Measurements from ENCODE around the gene CORIN. TPM values are rescaled to one million over a fixed set of nuclear protein-coding genes. Genes with fewer than 3 reads are reported as not detected.

The CORIN gene
- total and polyA plus RNA-seq, 2 of the 13 experiments (the other 11 are each of a cell fraction or from before 2014, with no cell fraction given), result 0.84 to 1.2 TPM

- TF ChIP-seq ATF6 (CRISPR knock-in tag; conservative IDR thresholded peaks at IDR 0.05) (no peak), REXO4 (CRISPR knock-in tag; IDR thresholded peaks at IDR 0.05; ENCODE audit: borderline replicate concordance) (no peak), ZNF577 (CRISPR knock-in tag; IDR thresholded peaks at IDR 0.05; ENCODE audit: borderline replicate concordance, low read depth) (no peak), KLF12 (CRISPR knock-in tag; IDR thresholded peaks at IDR 0.05; ENCODE audit: borderline replicate concordance) (no peak), TCF7 (IDR thresholded peaks at IDR 0.05; ENCODE audit: low read depth) (no peak), TEAD3 (CRISPR knock-in tag; optimal IDR thresholded peaks at IDR 0.05; ENCODE audit: borderline replicate concordance) (peak; percentile 26), SP140L (CRISPR knock-in tag; IDR thresholded peaks at IDR 0.05; ENCODE audit: borderline replicate concordance) (no peak), RFX3 (CRISPR knock-in tag; IDR thresholded peaks at IDR 0.05) (peak; percentile 38; the same call in 1 of the 2 replicates)
- TF ChIP-seq, protein P1, sequence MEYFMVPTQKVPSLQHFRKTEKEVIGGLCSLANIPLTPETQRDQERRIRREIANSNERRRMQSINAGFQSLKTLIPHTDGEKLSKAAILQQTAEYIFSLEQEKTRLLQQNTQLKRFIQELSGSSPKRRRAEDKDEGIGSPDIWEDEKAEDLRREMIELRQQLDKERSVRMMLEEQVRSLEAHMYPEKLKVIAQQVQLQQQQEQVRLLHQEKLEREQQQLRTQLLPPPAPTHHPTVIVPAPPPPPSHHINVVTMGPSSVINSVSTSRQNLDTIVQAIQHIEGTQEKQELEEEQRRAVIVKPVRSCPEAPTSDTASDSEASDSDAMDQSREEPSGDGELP (IDR thresholded peaks at IDR 0.05; ENCODE audit: borderline replicate concordance, low read depth), result peak; percentile 73; the same call in 1 of the 2 replicates
Observed at GRCh38 chr4:47686294-47686872, 151.5 kb downstream of the CORIN start (continued).

DNA sequence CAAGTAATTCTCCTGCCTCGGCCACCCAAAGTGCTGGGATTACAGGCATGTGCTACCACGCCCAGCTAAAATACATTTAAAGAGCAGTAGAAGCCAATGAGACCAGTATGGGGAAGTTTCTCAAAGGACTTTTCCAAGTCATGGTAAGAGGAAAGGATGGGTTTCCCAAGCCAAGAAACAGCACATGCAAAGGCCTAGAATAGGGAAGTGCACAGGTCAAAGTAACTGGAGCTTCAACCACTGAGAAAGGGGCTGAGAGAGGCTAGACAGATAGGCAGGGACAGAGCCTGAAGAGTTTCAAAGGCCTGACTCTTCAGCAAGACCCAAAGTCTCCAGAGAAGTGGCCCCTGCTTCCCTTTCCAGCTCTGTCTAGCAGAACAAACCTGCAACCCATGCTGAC is 162.1 kb downstream of the CORIN start:
- intact Hi-C loops (cut with micrococcal nuclease; ENCODE audit: unreplicated experiment) (no loop called here), in situ Hi-C loops (cut with HindIII; ENCODE audit: extremely low pct_ligation_motif_present, low pct_unique_long_range_greater_than_20kb) (no loop called here)
- 30% methylated on average over 2 of the region's 2 CpGs for WGBS (ENCODE audit: low lambda C conversion rate)
- Histone ChIP-seq H3K36me3 (replicated peaks in 1 of 2; ENCODE audit: control insufficient read depth in 1 of 2, insufficient read depth in 2 of 2, low read length in 2 of 2) (no peaks in the 10 kb centered on the region), H3K4me2 (ENCODE audit: low read depth, low read length) (no peak overlapping the region), H2AFZ (ENCODE audit: low read length) (no peak overlapping the region), H3K4me3 (replicated peaks in 1 of 3; ENCODE audit: insufficient read depth in 1 of 3, low read depth in 2 of 3, low read length in 3 of 3) (no peak overlapping the region), H3K9ac (ENCODE audit: insufficient read depth, low read depth, low read length) (no peak overlapping the region), H3K27me3 (ENCODE audit: control insufficient read depth in 1 of 2, insufficient read depth in 2 of 2, low read length in 2 of 2) (no peaks in the 10 kb centered on the region), H3K4me1 (ENCODE audit: insufficient read depth, low read length) (no peaks in the 10 kb centered on the region), H3K79me2 (ENCODE audit: insufficient read depth, low read length) (no peaks in the 10 kb centered on the region), H3K27ac (ENCODE audit: extremely low read length, insufficient read depth, low read length) (no peak overlapping the region), H3K9me3 (ENCODE audit: low read length) (no peaks in the 10 kb centered on the region), H4K20me1 (ENCODE audit: insufficient read depth, low read length) (no peaks in the 10 kb centered on the region)
- no peak for DNase-seq (ENCODE audit: low spot score)
- POLR2A ChIA-PET, result no interaction called here
- no TSS peak for BruUV-seq (replicated peaks)
- ATAC-seq, result no peak
- CTCF ChIA-PET (ENCODE audit: low intra/inter-chr PET ratio, low total read pairs), result no interaction called here
- no peak for TF ChIP-seq RNF2 (conservative IDR thresholded peaks at IDR 0.05; ENCODE audit: low read depth)
- TF ChIP-seq PRPF4 (IDR thresholded peaks at IDR 0.05; ENCODE audit: low read depth, low read length, poor library complexity, severe bottlenecking), result no peak
- no peak for TF ChIP-seq ARNTL (CRISPR knock-in tag; IDR thresholded peaks at IDR 0.05)
- no peak for FAIRE-seq

Measured in HepG2 (cell line).